Hypothalamus (tissue), 51 donors: Measurements from ENCODE around the gene MMP2.

ENCODE experiments used
- DNase-seq, 51 donors: peaks; one replicate each; lab custom pipeline; 2025; lab: John Stamatoyannopoulos, UW

MMP2 gene

DNA sequence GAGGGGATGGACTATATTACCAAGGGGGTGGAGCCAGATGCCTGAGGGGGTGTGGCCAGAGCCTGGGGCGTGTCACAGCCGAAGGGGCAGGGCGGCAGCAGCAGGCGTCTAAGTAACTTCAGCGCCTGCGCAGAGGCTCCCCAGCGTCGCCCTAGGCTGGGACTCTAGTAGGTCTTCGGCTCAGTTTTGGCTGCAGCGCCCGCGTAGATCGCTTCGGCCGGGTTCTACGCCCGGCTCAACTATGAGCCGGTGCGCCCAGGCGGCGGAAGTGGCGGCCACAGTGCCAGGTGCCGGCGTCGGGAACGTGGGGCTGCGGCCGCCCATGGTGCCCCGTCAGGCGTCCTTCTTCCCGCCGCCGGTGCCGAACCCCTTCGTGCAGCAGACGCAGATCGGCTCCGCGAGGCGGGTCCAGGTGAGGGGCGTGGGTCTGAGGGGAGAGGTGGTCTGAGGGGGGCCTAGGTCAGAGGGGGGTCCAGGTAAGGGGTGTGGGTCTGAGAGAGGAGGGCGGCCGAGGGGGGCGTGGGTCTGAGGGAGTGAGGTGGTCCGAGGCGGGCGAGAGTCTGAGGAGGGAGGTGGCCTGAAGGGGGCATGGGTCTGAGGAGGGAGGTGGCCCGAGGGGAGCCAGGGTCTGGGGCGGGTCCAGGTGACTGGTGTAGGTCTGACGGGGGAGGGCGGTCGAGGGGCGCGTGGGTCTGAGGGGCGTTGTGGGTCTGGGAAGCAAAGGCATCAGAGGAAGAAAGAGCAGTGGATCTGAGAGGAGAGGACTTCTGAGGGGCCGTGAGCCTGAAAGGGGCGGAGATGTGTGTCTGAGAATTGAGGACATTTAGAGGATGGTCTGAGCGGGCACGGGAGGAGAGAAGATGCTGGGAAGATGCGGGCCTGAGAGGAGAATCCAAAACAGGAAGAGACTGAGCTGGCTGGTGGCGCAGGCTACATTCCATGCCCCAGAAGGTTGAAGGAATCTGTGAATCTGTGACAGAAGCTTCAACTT lies 30.2 kb downstream of the MMP2 start, which contains the start of gene LPCAT2:
Gene LPCAT2, plus strand, starts transcription at position 132 of the 991 bp plus-strand sequence. Its CDS starts 110 bp downstream, at position 242.
- peak in 40 of 51 donors; percentile 18 to 85 (median 62) for DNase-seq

DNA sequence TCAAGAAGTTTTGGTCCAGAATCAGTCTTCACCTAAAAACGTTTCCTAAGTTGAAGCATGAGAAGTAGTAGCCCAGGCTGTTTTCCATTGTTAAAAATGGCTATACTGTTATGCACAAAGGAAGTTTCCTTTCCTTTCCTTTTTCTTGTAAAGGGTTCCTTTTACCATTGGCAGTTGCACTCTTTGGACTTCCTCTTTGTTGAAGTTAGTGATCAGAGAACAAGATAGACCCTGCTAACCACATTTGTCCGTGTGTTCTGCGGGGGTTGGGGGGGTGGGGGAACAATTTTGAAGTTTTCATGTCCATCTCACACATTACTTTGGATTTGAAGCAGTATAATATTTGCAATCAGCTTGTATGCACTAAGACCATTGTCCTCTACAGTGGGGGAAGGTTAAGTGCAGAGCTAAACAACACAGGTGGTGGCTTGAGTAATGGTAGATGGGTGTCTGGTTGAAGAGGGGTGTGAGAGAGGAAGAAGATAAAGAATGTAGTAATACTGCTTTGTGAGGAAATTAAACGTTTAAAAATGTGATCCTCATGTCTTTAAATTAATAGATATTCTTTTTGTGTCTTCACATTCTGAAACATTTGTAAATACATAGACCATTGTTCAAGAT lies 31.3 kb downstream of the MMP2 start:
- DNase-seq, result peak in 1 of 51 donors; percentile 26

DNA sequence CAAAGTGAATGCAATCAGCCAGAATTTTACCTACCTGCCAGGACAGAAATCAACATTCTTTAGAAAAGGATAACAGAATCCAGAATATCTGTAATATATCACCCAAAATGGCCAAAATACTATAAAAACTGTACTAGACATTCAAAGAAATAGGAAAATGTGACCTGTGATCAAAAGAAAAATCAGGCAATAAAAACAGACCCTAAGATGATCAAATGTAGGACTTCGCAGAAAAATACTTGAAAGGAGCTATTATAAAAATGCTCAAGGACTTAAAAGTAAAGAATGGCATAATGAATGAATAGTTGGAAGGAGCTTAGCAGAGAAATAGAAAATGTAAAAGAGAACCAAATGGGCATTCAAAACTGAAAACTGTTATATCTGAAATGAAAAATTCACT lies 33.9 kb downstream of the MMP2 start:
- DNase-seq, result no peak

DNA sequence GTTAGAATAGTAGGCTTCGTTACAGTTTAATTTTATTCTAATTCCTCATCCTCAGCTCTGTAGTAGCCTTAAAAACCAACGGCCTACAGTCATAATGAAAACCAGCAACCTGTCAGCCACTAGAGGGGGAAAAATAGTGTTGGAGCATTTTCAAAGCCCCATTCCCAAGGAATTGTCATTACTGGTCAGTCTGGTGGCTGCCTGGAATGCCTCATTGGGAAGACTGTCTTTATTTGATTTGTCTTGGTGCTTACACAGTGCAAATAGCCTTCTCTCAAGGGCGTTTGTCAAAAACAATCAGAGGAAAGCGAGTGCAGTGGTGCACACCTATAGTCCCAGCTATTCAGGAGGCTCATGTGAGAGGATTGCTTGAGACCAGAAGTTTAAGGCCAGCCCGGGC lies 34.6 kb downstream of the MMP2 start:
- no peak for DNase-seq

DNA sequence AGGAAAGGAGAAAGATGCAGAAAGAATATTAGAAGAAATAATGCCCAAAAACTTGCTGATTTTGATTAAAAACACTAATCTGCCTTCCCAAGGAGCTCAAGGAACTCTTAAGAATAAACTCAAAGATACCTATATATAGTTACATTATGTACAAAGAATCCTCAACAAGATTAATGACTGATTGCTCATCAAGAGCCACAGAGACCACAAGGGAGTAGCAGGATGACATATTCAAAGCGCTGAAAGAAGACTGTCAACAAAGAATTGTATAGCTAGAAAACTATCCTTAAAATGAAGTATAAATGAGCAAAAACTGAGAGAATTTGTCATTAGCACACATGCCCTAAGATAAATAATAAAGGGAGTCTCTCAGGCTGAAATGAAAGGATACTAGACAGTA lies 36.1 kb downstream of the MMP2 start:
- no peak for DNase-seq

DNA sequence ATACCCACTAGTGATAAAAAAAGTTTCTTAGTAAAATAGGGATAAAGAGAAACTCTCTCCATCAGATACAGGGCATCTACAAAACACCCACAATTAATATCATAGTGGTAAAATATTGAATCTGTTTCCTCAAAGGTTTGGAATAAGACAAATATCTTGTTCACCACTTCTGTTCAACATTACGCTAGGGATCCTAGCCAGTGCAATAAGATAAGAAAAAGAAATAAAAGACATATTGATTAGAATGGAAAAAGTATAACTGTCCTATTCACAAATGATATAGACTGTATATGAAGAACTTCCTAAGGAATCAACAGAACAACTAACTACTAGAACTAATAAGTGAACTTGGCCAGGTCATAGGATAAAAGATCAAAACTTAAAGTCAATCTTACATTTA lies 42.8 kb downstream of the MMP2 start:
- no peak for DNase-seq

DNA sequence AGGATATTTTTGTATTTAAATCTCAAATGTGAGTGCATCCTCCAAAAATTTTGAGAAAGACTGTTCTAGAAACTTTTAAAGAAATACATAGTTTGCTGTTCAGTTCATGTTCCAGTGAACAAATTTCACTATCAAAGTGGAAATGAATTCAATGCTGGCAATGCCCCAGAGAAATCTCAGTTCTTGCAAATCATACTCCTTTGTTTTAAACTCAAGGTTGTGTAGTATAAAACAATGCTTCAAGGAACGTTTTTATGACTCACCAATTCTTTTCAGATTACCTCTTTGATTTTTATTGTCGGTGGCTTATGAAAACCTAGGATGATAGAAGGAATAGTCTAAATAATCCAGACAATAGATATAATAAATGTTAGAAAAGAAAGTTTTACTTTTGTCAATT lies 47.4 kb downstream of the MMP2 start:
- no peak for DNase-seq

DNA sequence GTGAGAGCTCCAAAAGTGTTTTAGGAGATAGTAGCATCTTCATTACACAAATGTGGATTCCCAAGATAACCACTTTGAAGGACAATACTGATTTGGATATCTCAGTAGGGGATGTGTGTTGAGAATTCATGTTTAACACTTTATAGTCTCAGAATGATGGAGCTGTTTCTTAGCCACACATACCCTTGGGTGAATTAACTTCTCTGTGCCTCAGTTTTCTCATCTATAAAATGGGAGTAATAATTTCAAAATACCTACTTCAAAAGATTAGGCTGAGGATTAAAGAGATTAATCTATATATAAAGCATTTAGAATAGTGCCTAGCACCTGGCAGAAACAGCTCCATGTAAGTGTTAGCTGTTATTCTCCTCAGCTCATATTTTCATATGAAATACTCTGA lies 48.9 kb downstream of the MMP2 start:
- DNase-seq, result no peak

DNA sequence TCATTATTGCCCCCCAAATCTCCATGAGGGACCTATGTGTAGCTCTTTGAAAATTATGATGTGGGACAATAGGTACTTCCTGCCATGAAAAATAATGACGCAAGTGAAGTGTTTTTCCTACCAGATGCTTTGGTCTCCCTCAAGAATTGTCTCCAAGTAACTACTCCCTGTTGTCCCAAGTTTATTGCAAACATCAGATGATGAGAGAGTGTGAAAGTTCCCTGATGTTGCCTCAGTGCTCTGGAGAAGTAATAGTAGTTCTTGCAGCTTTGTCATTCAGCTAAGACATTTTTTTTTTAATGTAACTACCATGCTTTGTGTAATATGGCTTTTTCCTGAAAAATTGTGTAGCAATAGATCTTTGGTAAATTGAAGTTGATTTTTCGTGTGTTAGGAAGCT lies 50.0 kb downstream of the MMP2 start:
- no peak for DNase-seq

DNA sequence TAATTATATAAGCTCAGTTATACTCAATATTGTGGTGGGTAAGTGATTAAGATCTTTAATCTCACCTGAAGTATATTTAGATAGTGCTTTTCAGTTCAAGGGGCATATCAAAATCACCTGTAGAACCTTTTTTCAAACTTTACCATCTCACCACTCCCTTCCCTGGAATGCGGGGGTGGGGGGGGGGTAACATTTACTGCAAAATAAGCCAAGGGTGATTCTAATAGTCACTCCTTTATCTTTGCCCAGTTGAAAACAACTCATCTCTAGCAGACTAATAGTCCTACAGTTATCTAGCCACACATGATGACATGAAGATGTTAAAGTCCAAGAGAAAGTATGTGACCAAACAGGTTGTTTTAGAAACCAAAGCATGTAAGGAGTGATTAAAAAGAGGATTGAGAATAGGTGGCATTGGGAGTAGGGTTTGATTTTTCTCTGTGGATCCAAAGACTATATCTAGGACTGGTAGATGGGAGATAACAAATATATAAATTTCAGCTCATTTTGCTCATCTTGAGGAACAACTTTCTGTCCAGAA lies 51.4 kb downstream of the MMP2 start:
- DNase-seq, result no peak

DNA sequence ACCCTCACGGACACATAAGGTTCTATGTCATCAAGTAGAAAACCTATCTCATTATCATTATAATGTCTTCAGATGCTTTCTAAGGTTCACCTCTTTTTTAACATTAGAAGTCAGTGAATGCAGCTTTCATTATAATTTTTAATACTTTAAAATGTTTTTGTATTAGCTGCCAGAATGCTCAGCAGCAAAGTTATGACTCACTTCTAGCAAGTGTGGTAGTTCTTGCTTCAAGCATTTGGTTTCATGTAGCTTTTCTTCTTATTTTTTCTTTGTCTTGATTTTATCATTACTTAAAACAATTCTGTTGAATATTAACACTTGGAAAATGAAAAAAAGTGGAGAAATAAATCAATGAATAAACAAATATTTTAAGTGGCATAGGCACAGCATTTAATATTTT lies 53.2 kb downstream of the MMP2 start:
- DNase-seq, result no peak

DNA sequence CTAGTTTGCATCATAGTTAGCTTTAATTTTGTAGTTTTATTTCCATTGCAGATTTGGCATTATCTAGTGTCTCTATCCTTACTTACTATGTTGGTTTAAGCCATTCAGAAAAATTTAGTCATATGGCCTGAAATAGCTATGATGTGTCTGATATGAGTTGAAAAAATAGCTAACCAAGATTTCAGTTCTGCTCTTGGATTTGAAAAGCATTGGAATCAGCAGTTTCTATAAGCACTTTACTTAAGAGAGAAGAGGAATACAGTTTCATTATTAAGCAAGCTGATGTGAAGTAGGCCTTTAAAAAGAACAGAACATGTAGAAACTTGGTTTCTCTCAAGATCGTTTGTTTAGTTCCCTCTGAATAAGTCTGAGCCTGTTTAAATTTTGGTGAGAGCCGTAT lies 55.8 kb downstream of the MMP2 start:
- no peak for DNase-seq

DNA sequence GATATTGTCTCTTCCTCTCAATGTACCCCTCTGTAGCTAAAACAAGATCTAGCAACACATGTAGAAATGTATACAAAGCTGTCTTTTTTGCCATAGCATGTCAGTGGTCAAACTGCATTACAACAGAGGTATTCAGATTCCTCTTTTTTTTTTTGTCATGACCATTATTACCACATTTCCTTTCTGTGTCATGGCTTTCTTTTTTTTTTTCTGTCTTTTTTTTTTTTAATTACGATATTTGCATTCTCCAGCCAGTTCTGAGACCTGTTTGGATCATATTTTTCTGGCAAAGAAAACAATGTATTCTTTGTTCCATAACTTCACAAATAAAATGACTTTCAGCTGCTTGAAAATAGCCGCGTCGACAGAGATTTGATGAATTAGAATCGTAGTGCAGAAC lies 60.1 kb downstream of the MMP2 start:
- no peak for DNase-seq

DNA sequence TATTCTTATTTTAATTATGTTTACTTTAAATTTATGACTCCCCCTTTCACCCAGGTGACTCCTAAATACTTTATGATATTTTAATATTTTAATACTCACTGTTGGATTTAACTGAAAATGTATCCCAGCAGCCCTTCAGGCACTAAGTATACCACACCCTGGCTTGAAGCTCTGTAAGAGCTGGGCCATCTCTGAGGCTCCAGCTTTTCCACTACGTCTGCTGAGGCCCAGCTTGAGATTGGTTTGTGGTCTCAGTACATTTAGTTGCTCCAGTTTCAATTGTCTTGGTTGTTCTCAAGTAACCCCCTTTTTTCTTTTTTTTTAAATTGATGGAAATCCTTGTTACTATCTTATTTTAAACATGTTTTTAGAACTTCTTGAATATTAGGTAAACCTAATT lies 60.5 kb downstream of the MMP2 start:
- DNase-seq, result peak in 1 of 51 donors; percentile 2

DNA sequence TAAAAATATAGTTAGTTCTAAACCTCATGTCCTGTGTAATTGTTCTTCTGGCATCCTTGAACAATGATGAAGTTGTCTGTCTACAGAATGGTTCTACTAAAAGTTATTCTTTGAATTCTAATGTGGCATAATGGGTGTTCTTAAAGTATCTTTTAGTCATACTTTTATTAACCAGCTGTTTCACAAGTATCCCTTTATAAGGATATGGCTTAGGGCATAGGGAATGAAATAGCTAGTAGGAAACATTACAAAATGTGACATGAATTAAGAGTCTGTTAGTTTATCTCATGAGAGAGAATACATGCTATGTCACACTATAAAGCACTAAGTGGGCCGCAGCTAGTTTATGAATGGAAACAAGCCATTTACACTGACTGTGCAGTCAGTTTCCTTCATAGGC lies 61.2 kb downstream of the MMP2 start:
- no peak for DNase-seq

DNA sequence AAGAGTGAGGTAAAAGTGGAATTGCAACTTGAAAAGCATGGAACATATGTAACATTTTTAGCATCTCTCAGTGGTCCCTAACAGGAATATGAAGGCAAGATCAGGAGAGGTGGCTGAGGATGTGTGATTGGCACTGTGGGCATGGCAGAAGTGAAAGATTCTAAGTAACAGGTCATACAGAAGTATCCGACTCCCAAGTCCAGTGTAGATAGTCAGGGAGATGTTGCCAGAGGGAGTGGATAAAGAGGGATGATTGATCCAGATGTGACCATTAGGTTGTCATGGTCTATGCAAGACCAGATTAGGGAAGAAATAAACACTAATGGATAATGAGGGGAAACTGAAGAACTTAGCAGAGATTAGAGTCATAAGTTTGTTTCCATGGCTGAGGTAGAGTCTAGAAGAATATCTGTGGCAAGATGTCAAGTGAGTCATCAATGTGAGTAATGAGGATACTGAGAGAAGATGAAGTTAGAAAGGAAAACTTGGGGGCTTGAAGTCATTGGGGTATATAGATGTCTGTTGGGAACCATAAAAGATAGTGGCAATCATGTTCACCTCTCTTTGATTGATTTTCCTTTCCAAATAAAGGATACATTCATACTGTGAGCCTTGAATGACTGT lies 63.6 kb downstream of the MMP2 start:
- DNase-seq, result no peak

DNA sequence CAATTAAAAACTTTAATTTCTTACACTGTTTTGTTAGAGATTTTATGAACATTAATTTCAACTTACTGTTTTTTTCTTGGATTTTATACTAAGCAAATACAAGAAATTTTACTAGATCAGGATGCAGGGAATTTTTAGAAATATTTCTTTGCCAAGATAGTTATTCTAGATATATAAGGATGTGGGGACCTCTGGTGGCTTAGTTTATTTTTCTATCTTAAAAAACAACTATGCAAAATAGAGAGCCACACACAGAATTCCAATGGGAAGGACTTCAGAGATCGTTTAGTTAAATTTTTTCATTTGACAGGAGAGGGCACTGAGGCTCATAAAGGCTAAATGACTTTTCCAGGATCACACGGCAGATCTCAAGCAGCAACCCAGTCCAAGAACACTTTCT lies 64.5 kb downstream of the MMP2 start:
- DNase-seq, result peak in 2 of 51 donors; percentile 15 to 53

DNA sequence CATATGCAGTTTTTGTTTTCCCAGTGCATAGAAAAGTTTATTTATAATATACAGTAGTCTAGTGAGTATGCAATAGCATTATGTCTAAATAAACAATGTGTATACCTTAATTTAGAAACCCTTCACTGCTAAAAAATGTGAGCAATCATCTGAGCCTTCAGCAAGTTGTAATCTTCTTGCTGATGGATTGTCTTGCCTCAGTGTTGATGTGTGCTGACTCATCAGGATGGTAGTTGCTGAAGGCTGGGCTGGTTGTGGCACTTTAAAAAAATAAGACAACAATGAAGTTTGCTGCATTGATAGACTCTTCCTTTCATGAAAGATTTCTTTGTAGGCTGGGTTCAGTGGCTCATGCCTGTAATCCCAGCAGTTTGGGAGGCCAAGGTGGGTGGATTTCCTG lies 73.6 kb downstream of the MMP2 start:
- no peak for DNase-seq

DNA sequence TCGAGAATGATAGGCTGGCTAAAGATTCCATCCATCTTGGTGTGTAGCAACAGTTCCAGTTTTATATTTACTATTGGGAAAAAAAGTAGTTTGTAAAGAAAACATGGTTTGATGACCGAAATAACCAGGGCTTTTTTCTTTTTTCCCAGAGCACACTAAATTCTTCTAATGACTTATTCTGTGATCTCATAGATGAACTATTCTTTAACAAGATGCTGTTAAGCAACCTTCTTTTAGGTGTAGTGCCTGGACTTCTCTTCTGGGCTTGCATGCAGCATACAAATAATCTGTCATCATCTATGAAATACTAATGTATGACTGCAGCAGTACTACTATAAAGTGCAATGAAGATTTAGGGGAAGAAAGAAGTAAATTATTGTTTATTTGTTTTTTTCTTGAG lies 76.4 kb downstream of the MMP2 start:
- no peak for DNase-seq
